Measurements from ENCODE around the gene WAPL.
"Not testable (repeated sequence)": the region's sequence is repeated elsewhere in the genome, so short reads cannot be mapped to it uniquely, and the experiment has no call there.

Gene WAPL

GRCh38 chr10:86521678-86522509, at the start of gene WAPL:
TSS of gene WAPL (minus strand) at chr10:86521792. CDS start at chr10:86518069, 3,723 bp downstream.
- DNase-seq: peak; percentile 97

GRCh38 chr10:86569335-86569734, 47.7 kb upstream of the WAPL start:
- no peak for DNase-seq

- not testable (repeated sequence) for DNase-seq
These were observed 44.9 kb upstream of the WAPL start for GRCh38 chr10:86566518-86566917.

GRCh38 chr10:86563338-86563737, 41.7 kb upstream of the WAPL start:
- not testable (repeated sequence) for DNase-seq

GRCh38 chr10:86558695-86559094, 37.1 kb upstream of the WAPL start:
- peak; percentile 35 for DNase-seq

- DNase-seq: no peak
These were observed 35.5 kb upstream of the WAPL start for GRCh38 chr10:86556933-86557649.

- no peak for DNase-seq
These were observed 34.9 kb upstream of the WAPL start for GRCh38 chr10:86556532-86556931.

- no peak for DNase-seq
These were observed 32.0 kb upstream of the WAPL start for GRCh38 chr10:86553639-86554038.

- no peak for DNase-seq
These were observed 31.6 kb upstream of the WAPL start for GRCh38 chr10:86553213-86553612.

- no peak for DNase-seq
These were observed 25.7 kb upstream of the WAPL start for GRCh38 chr10:86547296-86547695.

GRCh38 chr10:86545101-86545500, 23.5 kb upstream of the WAPL start:
- DNase-seq: no peak

- no peak for DNase-seq
These were observed 18.4 kb upstream of the WAPL start for GRCh38 chr10:86540016-86540415.

- DNase-seq: peak; percentile 33
These were observed 17.0 kb upstream of the WAPL start for GRCh38 chr10:86538547-86538946.

GRCh38 chr10:86538040-86538439, 16.4 kb upstream of the WAPL start:
- not testable (repeated sequence) for DNase-seq

- no peak for DNase-seq
These were observed 14.8 kb upstream of the WAPL start for GRCh38 chr10:86536294-86536861.

GRCh38 chr10:86535132-86535882, 13.7 kb upstream of the WAPL start:
- DNase-seq: no peak

GRCh38 chr10:86533328-86533727, 11.7 kb upstream of the WAPL start:
- DNase-seq: no peak

GRCh38 chr10:86528736-86529135, 7.1 kb upstream of the WAPL start:
- not testable (repeated sequence) for DNase-seq

- no peak for DNase-seq
These were observed 5.0 kb upstream of the WAPL start for GRCh38 chr10:86526606-86527005.

- DNase-seq: not testable (repeated sequence)
These were observed 4.1 kb upstream of the WAPL start for GRCh38 chr10:86525713-86526112.

GRCh38 chr10:86524225-86524962, 2.8 kb upstream of the WAPL start:
- no peak for DNase-seq

GRCh38 chr10:86523348-86523747, 1.8 kb upstream of the WAPL start:
- DNase-seq: peak; percentile 32
